KMS-11 (cell line): ENCODE data around the gene WDR90.

ENCODE experiments used
- H2AFZ ChIP-seq: fragments of 200-600 bp; sonication (generic); 2 replicates; pipeline ENCODE4 v1.6.1; 2016; ENCODE audit warnings: antibody characterized with exemption, mixed run types, low read depth
- H3K27ac ChIP-seq: fragments of 200-600 bp; sonication (generic); 2 replicates; pipeline ENCODE4 v1.6.1; 2016; ENCODE audit warnings: mild to moderate bottlenecking, mixed run types
- H3K27me3 ChIP-seq: fragments of 200-600 bp; sonication (generic); 2 replicates; pipeline ENCODE4 v1.6.1; 2017; ENCODE audit warnings: mild to moderate bottlenecking, low read depth, mixed run types, moderate library complexity; ENCODE audit not compliant: insufficient read depth
- H3K36me3 ChIP-seq: fragments of 200-600 bp; sonication (generic); 2 replicates; pipeline ENCODE4 v1.6.1; 2017; ENCODE audit warnings: mild to moderate bottlenecking, mixed run types; ENCODE audit not compliant: insufficient read depth
- H3K4me1 ChIP-seq: fragments of 200-600 bp; sonication (generic); 2 replicates; pipeline ENCODE4 v1.6.1; 2016; ENCODE audit warnings: mild to moderate bottlenecking, low read depth, mixed run types; ENCODE audit not compliant: poor library complexity, severe bottlenecking
- H3K4me2 ChIP-seq: fragments of 200-600 bp; sonication (generic); 2 replicates; pipeline ENCODE4 v1.7.0; 2016; ENCODE audit warnings: mild to moderate bottlenecking, mixed run types
- H3K4me3 ChIP-seq: fragments of 200-600 bp; sonication (generic); IDR thresholded peaks from 2 replicates; pipeline ENCODE4 v1.6.1; 2017; ENCODE audit warnings: low read depth, low read length, mixed read lengths; ENCODE audit not compliant: insufficient read depth
- H3K79me2 ChIP-seq: fragments of 200-600 bp; sonication (generic); 2 replicates; pipeline ENCODE4 v1.6.1; 2016; ENCODE audit warnings: low read depth, mixed run types; ENCODE audit not compliant: insufficient read depth
- H3K9ac ChIP-seq: fragments of 200-600 bp; sonication (generic); 2 replicates; pipeline ENCODE4 v1.6.1; 2016; ENCODE audit warnings: mild to moderate bottlenecking, mixed run types
- H4K20me1 ChIP-seq: fragments of 200-600 bp; sonication (generic); 2 replicates; pipeline ENCODE4 v1.6.1; 2016; ENCODE audit warnings: mild to moderate bottlenecking, mixed run types; ENCODE audit not compliant: insufficient read depth
- CTCF ChIP-seq: fragments of 200-600 bp; sonication (generic); conservative IDR thresholded peaks from 2 replicates; pipeline ENCODE4 v1.6.1; 2017; ENCODE audit warnings: low read depth, mild to moderate bottlenecking, antibody characterized with exemption, low read length, moderate library complexity, mixed read lengths

The WDR90 gene

GRCh38 chr16:630815-631405 lies 18.3 kb upstream of the WDR90 start, which contains the start of gene WFIKKN1:
WFIKKN1 (plus strand) TSS chr16:630985; CDS start chr16:631254, 269 bp downstream.
- peaks cover 11% of the 10 kb centered on the region; the same call in 1 of the 2 replicates for H3K79me2 ChIP-seq
- H2AFZ ChIP-seq: no peak within 1 kb of the TSS
- no peaks in the 10 kb centered on the region; the same call in 1 of the 2 replicates for H3K36me3 ChIP-seq
- no peak within 1 kb of the TSS for H3K4me3 ChIP-seq
- no peaks in the 10 kb centered on the region for H3K27me3 ChIP-seq
- H3K27ac ChIP-seq: no peak within 1 kb of the TSS
- H4K20me1 ChIP-seq: no peaks in the 10 kb centered on the region
- no peak within 1 kb of the TSS for H3K4me2 ChIP-seq
- no peak for TF ChIP-seq CTCF
- H3K4me1 ChIP-seq: peaks cover 3% of the 10 kb centered on the region
- no peak within 1 kb of the TSS for H3K9ac ChIP-seq

- no peaks in the 10 kb centered on the region for H4K20me1 ChIP-seq
- no peak overlapping the region for H3K27ac ChIP-seq
- peaks cover 3% of the 10 kb centered on the region for H3K4me1 ChIP-seq
- peaks cover 12% of the 10 kb centered on the region; the same call in 1 of the 2 replicates for H3K79me2 ChIP-seq
- H3K4me2 ChIP-seq: no peak overlapping the region
- TF ChIP-seq CTCF: no peak
- no peaks in the 10 kb centered on the region; the same call in 1 of the 2 replicates for H3K36me3 ChIP-seq
- no peak overlapping the region for H2AFZ ChIP-seq
- no peak overlapping the region for H3K9ac ChIP-seq
- no peaks in the 10 kb centered on the region for H3K27me3 ChIP-seq
- no peak overlapping the region for H3K4me3 ChIP-seq
Measured at GRCh38 chr16:631808-632358, 17.3 kb upstream of the WDR90 start.

- Histone ChIP-seq H3K9ac (no peak overlapping the region), H4K20me1 (no peaks in the 10 kb centered on the region), H3K4me2 (no peak overlapping the region), H3K4me3 (no peak overlapping the region), H3K27ac (no peak overlapping the region), H3K4me1 (peaks cover 6% of the 10 kb centered on the region), H3K27me3 (no peaks in the 10 kb centered on the region), H3K79me2 (peaks cover 12% of the 10 kb centered on the region; the same call in 1 of the 2 replicates), H2AFZ (no peak overlapping the region), H3K36me3 (no peaks in the 10 kb centered on the region; the same call in 1 of the 2 replicates)
- no peak for TF ChIP-seq CTCF
Measured at GRCh38 chr16:632486-633335, 16.5 kb upstream of the WDR90 start.

- TF ChIP-seq CTCF: no peak
- Histone ChIP-seq H3K27ac (no peak overlapping the region), H3K79me2 (peaks cover 12% of the 10 kb centered on the region; the same call in 1 of the 2 replicates), H4K20me1 (no peaks in the 10 kb centered on the region), H3K4me1 (peaks cover 6% of the 10 kb centered on the region), H2AFZ (no peak overlapping the region), H3K4me2 (no peak overlapping the region), H3K9ac (no peak overlapping the region), H3K36me3 (no peaks in the 10 kb centered on the region; the same call in 1 of the 2 replicates), H3K4me3 (no peak overlapping the region), H3K27me3 (no peaks in the 10 kb centered on the region)
Measured at GRCh38 chr16:633336-634050, 15.7 kb upstream of the WDR90 start.
